GM10266 (cell line): Measurements from ENCODE around the gene PEF1.

Experiments
- DNase-seq: peaks from one replicate; pipeline ENCODE4 v3.0.0; 2012; ENCODE audit errors: extremely low spot score
- TF ChIP-seq, protein P1 (sequence below): IDR thresholded peaks from 2 replicates; pipeline ENCODE4 v1.5.1; 2012; ENCODE audit warnings: mild to moderate bottlenecking, low read depth; ENCODE audit not compliant: control insufficient read depth, insufficient read depth; ENCODE audit errors: missing control alignments

The PEF1 gene

DNA sequence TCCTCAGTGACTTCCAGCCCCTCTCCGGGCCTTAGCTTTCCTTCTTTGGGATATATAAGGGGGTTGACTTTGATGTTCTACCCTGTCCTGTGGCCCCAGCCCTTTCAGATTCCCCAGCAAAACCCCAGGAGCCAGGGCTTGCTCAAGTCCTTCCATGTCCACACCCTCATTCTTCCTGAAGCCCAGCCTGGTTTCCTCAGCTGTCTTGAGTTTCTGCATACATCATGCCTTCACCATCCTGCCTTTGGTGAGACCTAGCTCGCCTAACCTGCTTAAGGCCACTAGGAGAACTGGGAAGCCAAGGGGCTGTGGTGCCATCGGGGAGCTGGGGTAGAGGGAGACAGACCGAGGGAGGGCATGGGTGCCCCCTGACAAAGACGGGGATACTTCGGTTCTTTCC lies 17.2 kb upstream of the PEF1 start:
- TF ChIP-seq, protein P1, sequence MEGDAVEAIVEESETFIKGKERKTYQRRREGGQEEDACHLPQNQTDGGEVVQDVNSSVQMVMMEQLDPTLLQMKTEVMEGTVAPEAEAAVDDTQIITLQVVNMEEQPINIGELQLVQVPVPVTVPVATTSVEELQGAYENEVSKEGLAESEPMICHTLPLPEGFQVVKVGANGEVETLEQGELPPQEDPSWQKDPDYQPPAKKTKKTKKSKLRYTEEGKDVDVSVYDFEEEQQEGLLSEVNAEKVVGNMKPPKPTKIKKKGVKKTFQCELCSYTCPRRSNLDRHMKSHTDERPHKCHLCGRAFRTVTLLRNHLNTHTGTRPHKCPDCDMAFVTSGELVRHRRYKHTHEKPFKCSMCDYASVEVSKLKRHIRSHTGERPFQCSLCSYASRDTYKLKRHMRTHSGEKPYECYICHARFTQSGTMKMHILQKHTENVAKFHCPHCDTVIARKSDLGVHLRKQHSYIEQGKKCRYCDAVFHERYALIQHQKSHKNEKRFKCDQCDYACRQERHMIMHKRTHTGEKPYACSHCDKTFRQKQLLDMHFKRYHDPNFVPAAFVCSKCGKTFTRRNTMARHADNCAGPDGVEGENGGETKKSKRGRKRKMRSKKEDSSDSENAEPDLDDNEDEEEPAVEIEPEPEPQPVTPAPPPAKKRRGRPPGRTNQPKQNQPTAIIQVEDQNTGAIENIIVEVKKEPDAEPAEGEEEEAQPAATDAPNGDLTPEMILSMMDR, result no peak
- DNase-seq, result no peak

GRCh38 chr1:31660871-31661455 lies 16.3 kb upstream of the PEF1 start:
- TF ChIP-seq, protein P1, result no peak
- no peak for DNase-seq

- TF ChIP-seq, protein P1, result no peak
- DNase-seq, result no peak
Measured at GRCh38 chr1:31659889-31660288, 15.2 kb upstream of the PEF1 start.

GRCh38 chr1:31658721-31659120 lies 14.0 kb upstream of the PEF1 start:
- TF ChIP-seq, protein P1, result no peak
- DNase-seq, result no peak

- TF ChIP-seq, protein P1, result no peak
- DNase-seq, result no peak
Measured at GRCh38 chr1:31657972-31658510, 13.4 kb upstream of the PEF1 start.

- TF ChIP-seq, protein P1, result no peak
- DNase-seq, result no peak
Measured at GRCh38 chr1:31657020-31657804, 12.5 kb upstream of the PEF1 start.

GRCh38 chr1:31655756-31656155 lies 11.1 kb upstream of the PEF1 start:
- TF ChIP-seq, protein P1, result no peak
- DNase-seq, result no peak
